OCI-LY1 (cell line): ENCODE results near the gene TRIOBP.

Experiments used
- H2AFZ ChIP-seq: fragments of 200-600 bp; sonication (generic), shearing (Covaris generic); 2 replicates; pipeline ENCODE4 v1.6.0; 2014; ENCODE audit warnings: antibody characterized with exemption, mild to moderate bottlenecking, low read length
- H3F3A ChIP-seq: fragments of 200-600 bp; sonication (generic), shearing (Covaris generic); 2 replicates; pipeline ENCODE4 v1.6.0; 2014; ENCODE audit warnings: mild to moderate bottlenecking, antibody characterized with exemption, low read length, moderate library complexity; ENCODE audit not compliant: insufficient read depth
- H3K27ac ChIP-seq: fragments of 200-600 bp; sonication (generic); 2 replicates; pipeline ENCODE4 v1.5.1; 2014; ENCODE audit warnings: low read length, mixed run types, mild to moderate bottlenecking, low read depth; ENCODE audit not compliant: poor library complexity, severe bottlenecking
- H3K27me3 ChIP-seq: fragments of 200-600 bp; sonication (generic); 2 replicates; pipeline ENCODE4 v1.6.0; 2014; ENCODE audit warnings: antibody characterized with exemption, mild to moderate bottlenecking, low read length, moderate library complexity; ENCODE audit not compliant: insufficient read depth
- H3K36me3 ChIP-seq: fragments of 200-600 bp; sonication (generic); 2 replicates; pipeline ENCODE4 v1.6.1; 2014; ENCODE audit warnings: mild to moderate bottlenecking, antibody characterized with exemption, low read length, moderate library complexity, mixed read lengths; ENCODE audit not compliant: insufficient read depth
- H3K4me1 ChIP-seq: fragments of 200-600 bp; sonication (generic); 2 replicates; pipeline ENCODE4 v1.5.1; 2014; ENCODE audit warnings: mild to moderate bottlenecking, low read length, moderate library complexity; ENCODE audit not compliant: insufficient read depth, severe bottlenecking
- H3K4me2 ChIP-seq: fragments of 200-600 bp; sonication (generic), shearing (Covaris generic); 2 replicates; pipeline ENCODE4 v1.6.1; 2014; ENCODE audit warnings: low read length
- H3K4me3 ChIP-seq: fragments of 200-600 bp; sonication (generic); 2 replicates; pipeline ENCODE4 v1.5.1; 2014; ENCODE audit warnings: low read length, low read depth, mild to moderate bottlenecking, mixed read lengths; ENCODE audit not compliant: poor library complexity, severe bottlenecking
- H3K79me2 ChIP-seq: fragments of 200-600 bp; shearing (Covaris generic); 2 replicates; pipeline ENCODE4 v1.6.1; 2016; ENCODE audit warnings: mixed run types, low read length, mixed read lengths; ENCODE audit not compliant: insufficient read depth
- H3K9ac ChIP-seq: fragments of 200-600 bp; sonication (generic), shearing (Covaris generic); 2 replicates; pipeline ENCODE4 v1.6.1; 2014; ENCODE audit warnings: mild to moderate bottlenecking, low read length, mixed read lengths
- H3K9me2 ChIP-seq: fragments of 200-600 bp; sonication (generic), shearing (Covaris generic); 2 replicates; pipeline ENCODE4 v1.6.1; 2014; ENCODE audit warnings: low read depth, mild to moderate bottlenecking, low read length, mixed read lengths
- H3K9me3 ChIP-seq: fragments of 200-600 bp; shearing (Covaris generic); 2 replicates; pipeline ENCODE4 v1.6.1; 2014; ENCODE audit warnings: low read length, mixed read lengths
- H4K20me1 ChIP-seq: fragments of 200-600 bp; sonication (generic), shearing (Covaris generic); 2 replicates; pipeline ENCODE4 v1.6.0; 2016; ENCODE audit warnings: mild to moderate bottlenecking, low read length; ENCODE audit not compliant: insufficient read depth
- CTCF ChIP-seq: fragments of 200-600 bp; sonication (generic), shearing (Covaris generic); IDR thresholded peaks from 2 replicates; pipeline ENCODE4 v1.5.1; 2017; ENCODE audit warnings: mild to moderate bottlenecking, antibody characterized with exemption, low read length, moderate library complexity, mixed read lengths
- EZH2 ChIP-seq: fragments of 200-600 bp; sonication (generic), shearing (Covaris generic); IDR thresholded peaks from 2 replicates; pipeline ENCODE4 v1.8.0; 2017; ENCODE audit warnings: borderline replicate concordance, mixed run types, mild to moderate bottlenecking, antibody characterized with exemption, low read length, moderate library complexity, mixed read lengths

Gene TRIOBP

GRCh38 chr22:37697538-37697835 lies 639 bp downstream of the TRIOBP start:
- no peaks in the 10 kb centered on the region for H3K27me3 ChIP-seq
- H3K9ac ChIP-seq: no peak overlapping the region
- no peak for TF ChIP-seq EZH2
- TF ChIP-seq CTCF: no peak
- H3K36me3 ChIP-seq: peaks cover 13% of the 10 kb centered on the region
- no peaks in the 10 kb centered on the region for H3F3A ChIP-seq
- no peaks in the 10 kb centered on the region for H4K20me1 ChIP-seq
- no peaks in the 10 kb centered on the region for H3K9me3 ChIP-seq
- H3K4me1 ChIP-seq: peaks cover 15% of the 10 kb centered on the region
- no peak overlapping the region for H2AFZ ChIP-seq
- no peaks in the 10 kb centered on the region for H3K9me2 ChIP-seq
- H3K27ac ChIP-seq: no peak overlapping the region
- no peaks in the 10 kb centered on the region for H3K79me2 ChIP-seq
- H3K4me3 ChIP-seq: no peak overlapping the region
- no peak overlapping the region for H3K4me2 ChIP-seq

DNA sequence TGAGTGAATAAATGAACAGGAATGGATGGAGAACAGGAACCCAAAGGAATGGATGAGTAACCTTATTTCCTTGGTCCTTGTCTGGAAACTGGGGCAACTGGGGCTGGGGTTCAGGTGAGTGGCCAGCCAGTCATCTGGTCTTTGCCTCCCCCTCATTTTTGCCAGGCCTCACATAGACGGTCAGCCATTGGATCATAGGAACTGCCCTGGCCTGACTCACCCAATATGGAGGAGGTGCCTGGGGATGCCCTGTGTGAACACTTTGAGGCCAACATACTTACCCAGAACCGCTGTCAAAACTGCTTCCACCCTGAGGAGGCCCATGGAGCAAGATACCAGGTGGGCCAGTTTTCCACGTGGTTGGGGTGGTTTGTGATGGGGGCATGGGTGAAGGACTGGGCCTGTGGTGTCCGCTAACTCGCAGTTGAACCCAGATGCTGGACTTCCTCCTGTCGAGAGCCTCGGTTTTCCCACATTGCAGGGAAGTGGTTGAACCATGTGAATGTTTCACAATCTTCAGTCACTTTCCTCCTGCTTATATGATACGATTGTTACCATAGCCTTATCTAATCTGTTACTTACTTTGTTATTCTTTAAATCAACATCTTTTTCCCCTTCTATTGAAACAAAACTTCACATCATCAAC lies 4.4 kb downstream of the TRIOBP start:
- H3K27me3 ChIP-seq: no peaks in the 10 kb centered on the region
- no peak overlapping the region for H3K4me3 ChIP-seq
- no peak overlapping the region for H3K4me2 ChIP-seq
- H3K79me2 ChIP-seq: no peaks in the 10 kb centered on the region
- peaks cover 17% of the 10 kb centered on the region for H3K4me1 ChIP-seq
- H3K36me3 ChIP-seq: no peaks in the 10 kb centered on the region
- no peaks in the 10 kb centered on the region for H3F3A ChIP-seq
- TF ChIP-seq EZH2: no peak
- no peak for TF ChIP-seq CTCF
- H3K9me2 ChIP-seq: no peaks in the 10 kb centered on the region
- no peaks in the 10 kb centered on the region for H3K9me3 ChIP-seq
- H3K27ac ChIP-seq: no peak overlapping the region
- H4K20me1 ChIP-seq: no peaks in the 10 kb centered on the region
- H3K9ac ChIP-seq: no peak overlapping the region
- H2AFZ ChIP-seq: no peak overlapping the region

- Histone ChIP-seq H3K4me2 (no peak overlapping the region), H4K20me1 (no peaks in the 10 kb centered on the region), H3K9ac (no peak overlapping the region), H3K4me1 (peaks cover 14% of the 10 kb centered on the region), H3K36me3 (no peaks in the 10 kb centered on the region), H2AFZ (no peak overlapping the region), H3K9me3 (no peaks in the 10 kb centered on the region), H3K27ac (no peak overlapping the region), H3K4me3 (no peak overlapping the region), H3K27me3 (no peaks in the 10 kb centered on the region), H3F3A (no peaks in the 10 kb centered on the region), H3K9me2 (no peaks in the 10 kb centered on the region), H3K79me2 (no peaks in the 10 kb centered on the region)
- TF ChIP-seq CTCF (no peak), EZH2 (no peak)
These were observed 7.1 kb downstream of the TRIOBP start for GRCh38 chr22:37703906-37704305.
